ENCODE results near the gene FOXL2NB. TPM values are rescaled to one million over a fixed set of nuclear protein-coding genes. Genes with fewer than 3 reads are reported as not detected.

FOXL2NB gene
- total RNA-seq, 2 donors from 2014 or later = not detected

- ATAC-seq (no peak), DNase-seq (no peak)
- intact Hi-C loops (cut with DNase I) = no loop called here
Observed at GRCh38 chr3:138942861-138943623, 4.0 kb upstream of the FOXL2NB start.

GRCh38 chr3:138943724-138944653, 3.0 kb upstream of the FOXL2NB start:
- intact Hi-C loops (cut with DNase I) = no loop called here
- DNase-seq (no peak), ATAC-seq (no peak)

GRCh38 chr3:138944654-138944928, 2.4 kb upstream of the FOXL2NB start:
- no peak for ATAC-seq
- DNase-seq = no peak
- intact Hi-C loops (cut with DNase I) = no loop called here

GRCh38 chr3:138944929-138945708, 1.9 kb upstream of the FOXL2NB start:
- ATAC-seq (no peak), DNase-seq (no peak)
- intact Hi-C loops (cut with DNase I) = no loop called here

- no peak for DNase-seq
- ATAC-seq = peak; percentile 5 to 12
- intact Hi-C loops (cut with DNase I) = no loop called here
Observed at GRCh38 chr3:138945709-138946662, 1.0 kb upstream of the FOXL2NB start.

GRCh38 chr3:138947495-138948121, 591 bp downstream of the FOXL2NB start:
- ATAC-seq (no peak), DNase-seq (no peak)
- intact Hi-C loops (cut with DNase I) = no loop called here

GRCh38 chr3:138948371-138949001, 1.5 kb downstream of the FOXL2NB start:
- intact Hi-C loops (cut with DNase I) = no loop called here
- no peak for ATAC-seq
- DNase-seq = no peak

GRCh38 chr3:138949002-138949418, 2.0 kb downstream of the FOXL2NB start:
- intact Hi-C loops (cut with DNase I) = no loop called here
- no peak for DNase-seq
- ATAC-seq = no peak

GRCh38 chr3:138949445-138950005, 2.5 kb downstream of the FOXL2NB start:
- intact Hi-C loops (cut with DNase I) = no loop called here
- no peak for ATAC-seq

GRCh38 chr3:138950006-138950644, 3.1 kb downstream of the FOXL2NB start:
- ATAC-seq (peak; percentile 22 to 68), DNase-seq (peak; percentile 43)
- intact Hi-C loops (cut with DNase I) = no loop called here

More at GRCh38 chr3:138949445-138950005, 2.5 kb downstream of the FOXL2NB start:
- DNase-seq = no peak

GRCh38 chr3:138950701-138951100, 3.7 kb downstream of the FOXL2NB start:
- intact Hi-C loops (cut with DNase I) = no loop called here
- ATAC-seq = no peak
- DNase-seq = no peak

- no peak for DNase-seq
- no peak for ATAC-seq
- intact Hi-C loops (cut with DNase I) = no loop called here
Observed at GRCh38 chr3:138960417-138960852, 13.4 kb downstream of the FOXL2NB start.

- no peak for DNase-seq
- ATAC-seq = no peak
- intact Hi-C loops (cut with DNase I) = no loop called here
Observed at GRCh38 chr3:138962854-138963560, 16.0 kb downstream of the FOXL2NB start.

GRCh38 chr3:138964264-138964663, 17.2 kb downstream of the FOXL2NB start:
- intact Hi-C loops (cut with DNase I) = no loop called here
- no peak for DNase-seq
- ATAC-seq = no peak

GRCh38 chr3:138964923-138965322, 17.9 kb downstream of the FOXL2NB start:
- intact Hi-C loops (cut with DNase I) = no loop called here
- no peak for ATAC-seq
- DNase-seq = no peak

- DNase-seq (no peak), ATAC-seq (no peak)
- intact Hi-C loops (cut with DNase I) = no loop called here
Observed at GRCh38 chr3:138971766-138972320, 24.8 kb downstream of the FOXL2NB start.
